Measurements from ENCODE around the gene SIRT3.

Gene SIRT3

GRCh38 chr11:235997-236773, at the start of gene SIRT3:
SIRT3 (minus strand) TSS chr11:236342; CDS start chr11:236328, 14 bp downstream.
- peak; percentile 90 for DNase-seq (ENCODE audit: low spot score)

- DNase-seq (ENCODE audit: low spot score), result no peak
Observed at GRCh38 chr11:285894-286220, 49.7 kb upstream of the SIRT3 start.

GRCh38 chr11:285021-285893, 49.1 kb upstream of the SIRT3 start:
- no peak for DNase-seq (ENCODE audit: low spot score)

- no peak for DNase-seq (ENCODE audit: low spot score)
Observed at GRCh38 chr11:284105-285020, 48.2 kb upstream of the SIRT3 start.

- DNase-seq (ENCODE audit: low spot score), result no peak
Observed at GRCh38 chr11:283405-284104, 47.4 kb upstream of the SIRT3 start.

GRCh38 chr11:282630-283360, 46.7 kb upstream of the SIRT3 start:
- no peak for DNase-seq (ENCODE audit: low spot score)

GRCh38 chr11:282171-282570, 46.0 kb upstream of the SIRT3 start:
- DNase-seq (ENCODE audit: low spot score), result no peak

- no peak for DNase-seq (ENCODE audit: low spot score)
Observed at GRCh38 chr11:281486-282161, 45.5 kb upstream of the SIRT3 start.

GRCh38 chr11:280706-281485, 44.8 kb upstream of the SIRT3 start:
- no peak for DNase-seq (ENCODE audit: low spot score)

GRCh38 chr11:279966-280705, 44.0 kb upstream of the SIRT3 start:
- DNase-seq (ENCODE audit: low spot score), result no peak

GRCh38 chr11:279040-279965, 43.2 kb upstream of the SIRT3 start:
- DNase-seq (ENCODE audit: low spot score), result no peak

- no peak for DNase-seq (ENCODE audit: low spot score)
Observed at GRCh38 chr11:278001-278951, 42.1 kb upstream of the SIRT3 start, which contains the start of gene NLRP6. NLRP6 (plus strand) TSS chr11:278407; CDS start chr11:278570, 163 bp downstream.

- no peak for DNase-seq (ENCODE audit: low spot score)
Observed at GRCh38 chr11:276219-276618, 40.1 kb upstream of the SIRT3 start.

- DNase-seq (ENCODE audit: low spot score), result no peak
Observed at GRCh38 chr11:272931-273198, 36.7 kb upstream of the SIRT3 start.

- DNase-seq (ENCODE audit: low spot score), result no peak
Observed at GRCh38 chr11:272195-272930, 36.2 kb upstream of the SIRT3 start.

GRCh38 chr11:271319-271715, 35.2 kb upstream of the SIRT3 start:
- no peak for DNase-seq (ENCODE audit: low spot score)
